Measurements from ENCODE around the gene ENTPD5.
"Not testable (repeated sequence)": the region's sequence is repeated elsewhere in the genome, so short reads cannot be mapped to it uniquely, and the experiment has no call there.

Gene ENTPD5

GRCh38 chr14:74018586-74019407 is at the start of gene ENTPD5, which contains the start of gene BBOF1:
Gene ENTPD5 (minus strand): TSS chr14:74019288. CDS start chr14:73988102, 31,186 bp downstream.
Gene BBOF1 (plus strand): TSS chr14:74019349. CDS start chr14:74019479, 130 bp downstream.
- peak; percentile 81 for DNase-seq

GRCh38 chr14:74065746-74066575 is 46.9 kb upstream of the ENTPD5 start:
- DNase-seq, result no peak

DNA sequence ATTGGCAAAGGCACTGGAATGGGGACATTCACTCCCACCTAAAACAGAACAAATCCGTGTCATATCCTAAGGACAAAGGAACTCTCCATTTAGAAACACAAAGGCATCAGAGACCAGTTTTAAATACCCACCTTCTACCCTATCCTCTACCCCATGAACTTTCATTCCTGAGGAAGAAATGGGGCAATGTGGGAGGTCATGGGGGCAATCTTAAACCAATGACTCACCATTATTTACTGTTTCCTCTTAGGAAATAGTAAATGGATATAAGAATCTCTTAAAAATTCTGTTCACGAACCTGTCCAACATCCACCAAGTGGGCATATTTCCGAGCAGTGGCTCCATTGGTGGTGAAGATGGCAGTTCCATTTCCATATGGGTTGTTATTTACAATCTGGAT is 45.8 kb upstream of the ENTPD5 start:
- DNase-seq, result no peak

DNA sequence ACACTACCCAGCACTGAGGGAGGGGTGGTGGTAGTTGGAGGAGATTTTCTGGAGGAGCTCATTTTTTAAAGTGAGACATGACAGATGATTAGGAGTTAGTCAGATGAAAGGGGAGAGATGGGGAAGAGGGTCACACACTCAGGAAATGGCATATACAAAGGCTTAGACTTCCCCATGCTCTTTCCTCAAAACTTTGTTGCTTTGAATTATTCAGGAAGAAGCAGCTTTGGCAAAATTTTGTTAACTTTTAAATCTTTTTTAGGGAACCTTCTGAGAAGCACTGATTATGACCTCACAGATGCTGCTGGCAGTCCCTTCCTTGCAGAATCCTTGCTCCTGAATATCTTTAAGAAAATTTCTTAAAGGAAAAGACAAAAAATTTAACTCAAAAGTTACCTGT is 45.3 kb upstream of the ENTPD5 start:
- no peak for DNase-seq

DNA sequence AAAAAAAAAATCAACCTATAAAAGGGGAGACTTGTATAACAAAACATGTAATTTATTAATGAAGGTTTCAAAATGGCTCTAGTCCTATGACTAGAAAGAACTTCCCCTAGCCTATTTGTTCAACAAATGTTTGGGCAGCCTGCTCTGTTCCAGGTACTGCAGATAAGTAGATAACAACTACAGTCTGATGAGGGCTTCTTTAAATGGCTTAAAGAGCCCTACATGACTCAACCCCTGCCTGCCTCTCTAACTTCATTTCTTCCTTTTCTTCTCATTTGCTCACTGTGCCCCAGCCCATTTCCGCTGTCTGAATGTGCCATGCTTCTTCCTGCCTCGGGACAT is 43.7 kb upstream of the ENTPD5 start:
- DNase-seq, result no peak

- no peak for DNase-seq
Measured at GRCh38 chr14:74049876-74050495, 30.9 kb upstream of the ENTPD5 start.

GRCh38 chr14:74048281-74048680 is 29.2 kb upstream of the ENTPD5 start:
- DNase-seq, result no peak

GRCh38 chr14:74045522-74045921 is 26.4 kb upstream of the ENTPD5 start:
- DNase-seq, result no peak

GRCh38 chr14:74042296-74042695 is 23.2 kb upstream of the ENTPD5 start:
- no peak for DNase-seq

GRCh38 chr14:74038020-74038859 is 19.2 kb upstream of the ENTPD5 start:
- no peak for DNase-seq

DNA sequence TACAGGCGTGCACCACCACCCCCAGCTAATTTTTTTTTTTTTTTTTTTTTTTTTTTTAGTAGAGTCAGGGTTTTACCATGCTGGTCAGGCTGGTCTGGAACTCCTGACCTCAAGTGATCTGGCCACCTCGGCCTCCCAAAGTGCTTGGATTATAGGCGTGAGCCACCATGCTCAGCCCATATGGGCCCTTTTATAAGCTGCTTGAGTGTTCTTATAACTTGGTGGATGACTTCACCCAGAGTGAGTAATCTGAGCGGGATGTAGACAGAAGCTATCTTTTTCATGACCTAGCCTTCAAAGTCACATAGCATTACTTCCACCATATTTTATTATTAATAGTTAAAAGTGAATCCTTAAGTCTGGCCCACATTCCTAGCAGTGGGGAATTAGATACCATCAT is 16.5 kb upstream of the ENTPD5 start:
- DNase-seq, result no peak

GRCh38 chr14:74034572-74034971 is 15.5 kb upstream of the ENTPD5 start:
- DNase-seq, result no peak

DNA sequence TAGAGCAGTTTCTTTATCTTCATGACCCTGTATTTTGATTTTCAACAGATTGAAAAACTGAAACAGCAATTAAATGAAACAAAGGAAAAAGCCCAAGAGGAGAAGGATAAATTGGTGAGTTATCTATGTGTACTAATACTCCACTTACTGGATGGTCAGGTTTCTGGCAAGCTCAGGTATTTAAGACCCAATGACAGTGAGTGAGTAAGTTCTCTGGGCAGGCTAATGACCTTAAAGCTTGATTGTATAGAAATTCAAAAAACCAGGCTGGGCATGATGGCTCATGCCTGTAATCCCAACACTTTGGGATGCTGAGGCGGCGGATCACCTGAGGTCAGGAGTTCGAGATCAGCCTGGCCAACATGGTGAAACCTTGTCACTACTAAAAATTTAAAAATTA is 10.0 kb upstream of the ENTPD5 start:
- DNase-seq, result no peak

GRCh38 chr14:74022346-74022745 is 3.3 kb upstream of the ENTPD5 start:
- no peak for DNase-seq

DNA sequence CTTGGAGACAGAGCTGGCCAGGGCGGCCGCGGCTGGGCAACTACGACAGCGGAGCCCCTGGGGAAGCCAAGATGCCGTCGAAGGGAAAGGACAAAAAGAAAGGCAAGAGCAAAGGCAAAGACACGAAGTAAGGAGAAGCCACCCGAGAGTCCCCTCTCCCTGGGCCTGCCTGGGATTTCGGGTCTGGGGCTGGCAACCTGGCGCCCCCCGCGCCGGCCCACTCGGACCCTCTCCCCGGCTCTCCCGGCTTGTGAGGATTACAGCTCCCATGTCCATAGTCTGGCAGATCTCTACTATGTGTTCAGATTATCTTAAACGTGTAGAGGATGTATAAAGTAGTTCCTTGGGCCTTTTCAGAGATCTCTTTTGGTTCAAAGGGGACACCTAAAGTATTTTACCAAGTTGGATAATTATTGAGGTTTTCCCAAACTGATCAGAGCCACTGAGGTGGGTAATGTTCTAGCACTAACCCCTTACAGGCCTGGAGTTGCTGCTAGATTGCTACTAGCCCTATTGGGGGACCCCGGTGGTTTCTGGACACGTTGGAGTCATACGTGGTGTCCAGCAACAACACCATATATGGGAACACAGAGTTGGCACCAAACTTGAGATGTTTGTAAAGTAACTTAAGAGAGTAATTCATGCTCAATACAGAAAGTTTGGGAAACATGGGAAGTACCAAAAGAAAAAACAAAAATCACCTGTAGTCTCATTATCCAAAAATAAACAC is 485 bp upstream of the ENTPD5 start:
- no peak for DNase-seq

- DNase-seq, result no peak
Measured at GRCh38 chr14:74018174-74018585, 908 bp downstream of the ENTPD5 start.

GRCh38 chr14:74015963-74016362 is 3.1 kb downstream of the ENTPD5 start:
- DNase-seq, result no peak

DNA sequence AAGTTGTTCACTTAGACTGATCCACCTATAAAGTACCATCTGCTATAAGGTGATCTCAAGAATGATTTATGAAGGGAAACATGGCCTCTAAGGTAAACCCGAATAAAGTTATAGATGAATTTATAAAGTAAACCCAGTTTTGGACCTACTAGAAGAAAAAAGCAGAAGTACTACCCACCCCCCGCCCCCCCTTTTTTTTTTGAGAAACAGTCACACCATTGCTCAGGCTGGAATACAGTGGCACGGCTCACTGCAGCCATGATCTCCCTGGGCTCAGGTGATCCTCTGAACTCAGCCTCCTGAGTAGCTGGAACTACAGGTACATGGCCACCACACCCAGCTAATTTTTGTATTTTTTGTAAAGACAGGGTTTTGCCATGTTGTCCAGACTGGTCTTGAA is 3.9 kb downstream of the ENTPD5 start:
- no peak for DNase-seq

GRCh38 chr14:74014299-74014698 is 4.8 kb downstream of the ENTPD5 start:
- no peak for DNase-seq

DNA sequence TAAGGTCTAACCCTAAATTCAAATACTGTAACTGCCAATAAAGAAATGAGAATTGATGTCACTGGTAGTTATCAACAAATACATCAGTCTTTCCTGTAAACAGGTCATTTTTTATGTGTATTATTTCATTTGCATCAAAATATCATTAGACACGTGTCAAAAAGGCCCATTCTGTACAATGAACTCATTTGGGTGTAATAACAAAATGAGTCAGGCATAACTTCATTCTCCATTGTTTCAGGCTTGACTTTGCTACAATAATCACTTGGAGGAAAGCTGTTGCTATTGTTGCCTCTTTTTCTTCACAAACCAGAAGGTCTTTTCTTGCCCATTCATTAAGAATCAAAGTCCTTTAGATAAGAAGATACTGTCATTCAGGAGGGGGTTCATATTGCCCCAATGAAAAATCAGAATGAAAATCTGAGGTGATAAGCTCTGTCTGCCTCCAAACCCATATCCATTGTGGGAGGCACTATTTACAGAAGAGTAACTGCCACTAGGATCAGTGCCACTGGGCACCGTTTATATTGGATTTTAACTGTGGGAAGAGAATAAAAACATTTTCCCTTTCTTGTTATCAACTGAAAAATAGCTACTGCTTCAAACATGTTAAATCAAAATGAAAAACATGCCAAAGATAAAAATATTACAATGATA is 10.1 kb downstream of the ENTPD5 start:
- DNase-seq, result no peak

GRCh38 chr14:74005664-74006063 is 13.4 kb downstream of the ENTPD5 start:
- DNase-seq, result not testable (repeated sequence)

All from stimulated activated CD4-positive, alpha-beta T cell treated with anti-CD3 and anti-CD28 coated beads, Interleukin-1b, Interleukin-23, amount 100 ng/mL, for 48 hours (primary cell).